NCI-H2081 treated with DMSO at 0.1 percent for 48 hours (cell line): ENCODE data around the gene MT1F.

Experiments
- DNase-seq: peaks from one replicate; lab custom pipeline; 2025; lab: John Stamatoyannopoulos, UW

The MT1F gene

DNA sequence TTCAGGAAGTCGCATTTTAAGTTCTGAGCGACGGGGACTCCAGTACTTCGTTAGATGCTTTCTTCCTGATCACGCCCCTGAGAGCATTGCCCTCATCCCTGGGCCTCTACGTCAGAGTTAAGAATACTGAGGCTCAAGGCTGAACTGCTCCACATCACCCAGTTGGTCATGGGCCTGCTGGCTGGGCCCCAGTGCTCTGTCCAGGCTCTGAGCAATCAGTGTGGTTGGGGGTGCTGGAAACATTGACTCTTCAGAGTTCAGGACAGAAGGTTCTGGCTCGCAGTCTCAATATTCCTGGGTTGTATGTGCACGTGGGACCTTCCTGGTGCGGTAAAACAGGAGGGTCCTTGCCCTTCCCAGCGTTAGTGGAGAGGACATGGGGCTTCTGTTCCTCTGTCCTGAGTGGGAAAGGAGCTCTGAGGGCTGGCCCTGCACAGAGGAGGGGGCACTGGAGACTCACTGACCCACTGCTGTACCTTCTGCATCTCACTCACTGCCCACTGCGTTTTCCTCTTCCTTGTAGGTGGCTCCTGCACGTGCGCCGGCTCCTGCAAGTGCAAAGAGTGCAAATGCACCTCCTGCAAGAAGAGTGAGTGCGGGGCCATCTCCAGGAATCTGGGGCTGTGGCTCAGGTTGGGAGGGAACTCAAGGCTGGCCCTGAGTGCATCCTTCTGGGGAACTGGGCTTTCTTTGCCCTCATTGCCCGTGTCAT, 31.7 kb upstream of the MT1F start:
- DNase-seq: no peak

DNA sequence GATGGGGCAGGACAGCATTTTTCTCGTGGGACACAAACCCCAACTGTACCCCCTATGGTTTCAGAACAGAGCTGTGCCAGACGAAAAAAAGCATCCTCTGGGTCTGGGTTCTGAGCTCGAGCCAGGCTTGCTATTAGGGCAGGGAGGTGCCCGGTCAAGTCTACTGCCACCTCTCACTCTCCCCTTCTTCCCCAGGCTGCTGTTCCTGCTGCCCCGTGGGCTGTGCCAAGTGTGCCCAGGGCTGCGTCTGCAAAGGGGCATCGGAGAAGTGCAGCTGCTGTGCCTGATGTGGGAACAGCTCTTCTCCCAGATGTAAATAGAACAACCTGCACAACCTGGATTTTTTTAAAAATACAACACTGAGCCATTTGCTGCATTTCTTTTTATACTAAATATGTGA, 31.1 kb upstream of the MT1F start:
- no peak for DNase-seq

DNA sequence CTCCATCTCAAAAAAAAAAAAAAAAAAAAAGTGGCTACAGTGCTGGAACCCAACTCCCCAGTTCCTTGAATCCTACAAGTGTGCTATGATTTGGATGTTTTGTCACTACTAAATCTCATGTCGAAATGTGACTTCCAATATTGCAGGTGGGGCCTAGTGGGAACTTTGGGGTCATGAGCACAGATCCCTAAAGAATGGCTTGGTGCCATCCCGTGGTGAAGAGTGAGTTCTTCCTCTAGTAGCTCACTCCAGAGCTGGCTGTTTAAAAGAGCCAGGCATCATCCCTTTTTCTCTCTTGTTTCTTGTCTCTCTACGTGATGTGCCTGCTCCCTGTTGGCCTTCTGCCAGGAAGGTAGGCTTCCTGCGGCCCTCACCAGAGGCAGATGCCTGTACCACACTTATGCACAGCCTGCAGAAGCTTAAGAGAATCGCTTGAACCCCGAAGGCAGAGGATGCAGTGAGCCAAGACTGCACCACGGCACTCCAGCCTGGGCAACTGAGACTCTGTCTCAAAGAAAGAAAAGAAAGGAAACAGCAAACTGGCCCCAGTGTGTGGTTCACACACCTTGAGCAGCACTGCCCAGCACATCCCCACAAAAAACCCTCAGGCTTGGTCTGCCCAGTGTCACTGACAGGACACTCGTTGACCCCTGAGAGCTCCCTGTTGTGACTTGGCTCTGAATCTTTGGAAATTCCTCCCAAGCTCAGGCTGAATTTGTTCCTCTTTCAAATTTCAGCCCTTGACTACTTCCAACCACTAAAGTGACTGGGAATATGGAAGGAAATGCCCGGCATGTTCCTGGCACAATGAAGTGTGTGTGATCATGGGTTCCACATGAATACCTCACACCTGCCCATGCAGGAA, 29.0 kb upstream of the MT1F start:
- DNase-seq: no peak

DNA sequence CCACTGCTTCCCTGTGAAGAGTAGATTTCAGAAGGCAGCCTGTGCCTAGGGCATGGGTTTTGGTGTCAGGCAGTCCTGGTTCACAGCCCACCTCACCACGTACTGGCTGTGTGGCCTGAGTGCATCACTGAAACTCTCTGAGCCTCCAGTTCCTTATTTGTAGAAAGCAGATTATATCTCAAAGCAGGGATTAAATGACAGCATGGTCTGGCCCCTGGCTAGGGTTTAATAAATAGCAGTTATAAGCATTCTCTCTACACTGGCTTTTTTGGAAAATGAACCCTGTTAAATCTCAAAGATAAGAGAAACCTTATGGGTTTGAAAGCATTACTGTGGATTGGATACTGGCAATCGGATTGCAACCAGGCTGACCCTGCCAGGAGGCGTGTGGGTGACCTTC, 28.2 kb upstream of the MT1F start:
- DNase-seq: no peak

DNA sequence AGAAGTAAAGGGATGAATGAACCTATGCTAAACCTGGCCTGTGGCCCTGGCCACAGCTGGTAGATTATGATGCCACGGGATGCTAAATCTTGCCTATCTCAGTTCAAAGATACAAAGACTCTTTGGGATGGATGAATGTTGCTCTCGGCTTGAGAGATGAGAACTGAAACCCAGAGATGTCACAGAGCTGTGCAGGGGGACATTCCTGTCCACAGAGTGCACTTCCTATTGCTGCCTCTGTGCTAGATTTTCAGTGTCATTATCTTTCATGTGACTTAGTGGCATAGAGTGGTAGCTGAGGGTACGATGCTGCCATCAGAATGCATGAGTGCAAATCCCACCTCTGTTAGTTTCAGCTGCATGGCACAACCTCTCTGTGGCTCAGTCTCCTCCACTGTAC, 27.6 kb upstream of the MT1F start:
- DNase-seq: no peak

DNA sequence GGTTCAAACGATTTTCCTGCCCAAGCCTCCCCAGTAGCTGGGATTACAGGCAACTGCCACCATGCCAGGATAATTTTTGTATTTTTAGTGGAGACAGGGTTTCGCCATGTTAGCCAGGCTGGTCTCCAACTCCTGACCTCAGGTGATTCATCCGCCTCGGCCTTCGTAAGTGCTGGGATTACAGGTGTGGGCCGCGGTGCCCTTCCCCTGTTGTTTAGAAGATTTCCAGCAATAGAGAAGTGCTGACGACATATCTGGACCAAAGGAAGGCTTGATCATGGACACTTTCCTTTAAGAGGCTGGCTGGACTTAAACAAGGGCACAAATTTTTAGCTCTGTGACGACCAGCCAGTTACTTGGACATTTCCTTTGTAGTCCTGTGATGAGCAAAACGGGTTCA, 26.6 kb upstream of the MT1F start:
- DNase-seq: no peak

DNA sequence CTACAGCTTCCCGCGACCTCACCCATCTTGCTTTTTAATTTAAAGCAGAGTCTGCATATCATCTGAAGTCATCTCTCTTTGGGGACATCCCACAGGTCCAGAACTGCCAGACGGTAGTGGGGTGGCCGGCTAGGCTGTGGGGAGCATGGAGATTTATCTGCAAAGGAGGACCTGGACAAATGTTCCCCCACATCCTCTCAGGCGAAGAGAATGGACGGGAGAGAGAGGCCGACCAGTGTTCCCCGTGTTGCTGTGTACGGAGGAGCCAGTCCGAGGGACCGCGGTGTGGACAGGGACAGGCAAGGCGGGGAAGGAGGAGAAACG, 26.0 kb upstream of the MT1F start:
- DNase-seq: no peak

DNA sequence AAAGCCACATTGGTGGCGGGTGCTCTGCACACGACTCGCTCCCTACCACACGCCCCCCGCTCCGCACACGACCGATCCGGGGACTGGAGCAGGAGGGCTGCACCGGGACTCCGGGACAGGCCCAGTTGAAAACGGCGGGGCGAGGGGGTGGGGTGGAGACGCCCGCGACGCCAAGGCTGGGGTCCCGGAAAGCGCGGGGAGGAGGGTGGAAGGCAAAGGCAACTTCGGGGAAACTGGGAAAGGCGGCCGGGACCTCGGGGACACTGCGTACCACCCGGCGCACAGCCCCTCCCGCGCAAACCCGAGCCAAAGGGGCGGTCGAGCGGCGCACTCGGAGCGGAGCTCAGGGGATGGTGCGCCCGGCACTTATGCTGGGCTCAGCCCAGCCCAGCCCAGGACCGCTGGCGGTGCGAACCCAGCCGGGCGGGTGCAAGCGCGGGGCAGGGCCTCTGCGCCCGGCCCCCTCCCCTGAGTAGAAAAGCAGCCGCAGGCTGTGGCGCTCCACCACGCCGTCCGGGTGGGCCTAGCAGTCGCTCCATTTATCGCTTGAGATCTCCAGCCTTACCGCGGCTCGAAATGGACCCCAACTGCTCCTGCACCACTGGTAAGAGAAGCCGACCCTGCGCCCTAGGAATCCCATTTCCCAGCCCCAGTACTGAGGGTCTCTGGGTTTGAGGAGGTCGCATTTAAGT, 25.5 kb upstream of the MT1F start, which contains the start of gene MT1M:
MT1M (plus strand) TSS at position 504 of the 692 bp plus-strand sequence; CDS start at position 577, 73 bp downstream.
- no peak for DNase-seq

DNA sequence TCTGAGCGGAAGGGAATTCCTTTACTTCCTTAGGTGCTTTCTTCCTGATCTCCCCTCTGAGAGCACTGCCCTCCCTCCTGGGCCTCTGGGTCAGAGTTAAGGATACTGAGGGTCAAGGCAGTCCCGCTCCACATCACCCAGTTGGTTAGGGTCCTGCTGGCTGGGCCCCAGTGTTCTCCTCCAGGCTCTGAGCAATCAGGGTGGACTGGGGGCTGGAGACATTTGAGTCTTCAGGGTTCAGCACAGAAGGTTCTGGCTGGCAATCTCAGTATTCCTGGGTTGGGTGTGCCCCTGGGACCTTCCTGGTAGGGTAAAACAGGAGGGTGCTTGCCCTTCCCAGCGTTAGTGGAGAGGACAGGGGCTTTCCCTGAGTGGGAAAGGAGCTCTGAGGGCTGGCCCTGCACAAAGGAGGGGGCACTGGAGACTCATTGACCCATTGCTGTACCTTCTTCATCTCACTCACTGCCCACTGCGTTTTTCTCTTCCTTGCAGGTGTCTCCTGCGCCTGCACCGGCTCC, 24.9 kb upstream of the MT1F start:
- DNase-seq: no peak

DNA sequence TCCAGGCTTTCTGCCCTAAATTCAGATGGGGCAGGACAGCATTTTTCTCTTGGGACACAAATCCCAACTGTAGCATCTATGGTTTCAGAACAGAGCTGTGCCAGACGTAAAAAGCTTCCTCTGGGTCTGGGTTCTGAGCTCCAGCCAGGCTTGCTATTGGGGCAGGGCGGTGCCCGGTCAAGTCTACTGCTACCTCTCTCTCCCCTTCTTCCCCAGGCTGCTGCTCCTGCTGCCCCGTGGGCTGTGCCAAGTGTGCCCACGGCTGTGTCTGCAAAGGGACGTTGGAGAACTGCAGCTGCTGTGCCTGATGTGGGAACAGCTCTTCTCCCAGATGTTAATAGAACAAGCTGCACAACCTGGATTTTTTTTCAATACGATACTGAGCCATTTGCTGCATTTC, 24.2 kb upstream of the MT1F start:
- DNase-seq: no peak

DNA sequence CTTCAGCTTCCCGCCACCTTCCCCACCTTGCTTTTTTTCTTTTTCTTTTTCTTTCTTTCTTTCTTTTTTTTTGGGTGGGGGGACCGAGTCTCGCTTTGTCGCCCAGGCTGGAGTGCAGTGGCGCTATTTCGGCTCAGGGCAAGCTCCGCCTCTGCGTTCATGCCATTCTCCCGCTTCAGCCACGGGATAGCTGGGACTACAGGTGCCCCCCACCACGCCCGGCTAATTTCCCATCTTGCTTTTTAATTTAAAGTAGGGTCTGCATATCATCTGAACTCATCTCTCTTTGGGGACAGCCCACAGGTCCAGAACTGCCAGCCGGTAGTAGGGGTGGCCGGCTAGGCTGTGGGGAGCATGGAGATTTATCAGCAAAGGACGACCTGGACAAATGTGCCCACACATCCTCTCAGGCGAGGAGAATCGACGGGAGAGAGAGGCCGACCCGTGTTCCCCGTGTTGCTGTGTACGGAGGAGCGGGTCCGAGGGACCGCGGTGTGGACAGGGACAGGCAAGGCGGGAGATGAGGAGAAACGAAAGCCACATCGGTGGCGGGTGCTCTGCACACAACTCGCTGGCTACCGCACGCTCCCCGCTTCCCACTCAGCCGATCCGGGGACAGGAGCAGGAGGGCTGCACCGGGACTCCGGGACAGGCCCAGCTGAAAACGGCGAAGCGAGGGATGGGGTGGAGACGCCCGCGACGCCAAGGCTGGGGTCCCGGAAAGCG, 22.9 kb upstream of the MT1F start:
- no peak for DNase-seq

DNA sequence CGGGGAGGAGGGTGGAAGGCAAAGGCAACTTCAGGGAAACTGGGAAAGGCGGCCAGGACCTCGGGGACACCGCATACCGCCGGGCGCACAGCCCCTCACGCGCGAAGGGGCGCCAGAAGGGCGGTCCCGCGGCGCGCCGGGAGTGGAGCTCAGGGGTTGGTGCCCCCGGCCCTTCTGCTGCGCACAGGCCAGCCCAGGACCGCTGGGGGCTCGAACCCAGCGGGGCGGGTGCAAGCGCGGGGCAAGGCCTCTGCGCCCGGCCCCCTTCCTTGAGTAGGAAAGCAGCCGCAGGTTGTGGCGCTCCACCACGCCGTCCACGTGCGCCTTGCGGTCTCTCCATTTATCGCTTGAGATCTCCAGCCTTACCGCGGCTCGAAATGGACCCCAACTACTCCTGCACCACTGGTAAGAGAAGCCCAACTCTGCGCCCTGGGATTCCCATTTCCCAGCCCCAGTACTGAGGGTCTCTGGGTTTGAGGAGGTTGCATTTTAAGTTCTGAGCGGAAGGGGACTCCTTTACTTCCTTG, 22.3 kb upstream of the MT1F start:
- DNase-seq: no peak

DNA sequence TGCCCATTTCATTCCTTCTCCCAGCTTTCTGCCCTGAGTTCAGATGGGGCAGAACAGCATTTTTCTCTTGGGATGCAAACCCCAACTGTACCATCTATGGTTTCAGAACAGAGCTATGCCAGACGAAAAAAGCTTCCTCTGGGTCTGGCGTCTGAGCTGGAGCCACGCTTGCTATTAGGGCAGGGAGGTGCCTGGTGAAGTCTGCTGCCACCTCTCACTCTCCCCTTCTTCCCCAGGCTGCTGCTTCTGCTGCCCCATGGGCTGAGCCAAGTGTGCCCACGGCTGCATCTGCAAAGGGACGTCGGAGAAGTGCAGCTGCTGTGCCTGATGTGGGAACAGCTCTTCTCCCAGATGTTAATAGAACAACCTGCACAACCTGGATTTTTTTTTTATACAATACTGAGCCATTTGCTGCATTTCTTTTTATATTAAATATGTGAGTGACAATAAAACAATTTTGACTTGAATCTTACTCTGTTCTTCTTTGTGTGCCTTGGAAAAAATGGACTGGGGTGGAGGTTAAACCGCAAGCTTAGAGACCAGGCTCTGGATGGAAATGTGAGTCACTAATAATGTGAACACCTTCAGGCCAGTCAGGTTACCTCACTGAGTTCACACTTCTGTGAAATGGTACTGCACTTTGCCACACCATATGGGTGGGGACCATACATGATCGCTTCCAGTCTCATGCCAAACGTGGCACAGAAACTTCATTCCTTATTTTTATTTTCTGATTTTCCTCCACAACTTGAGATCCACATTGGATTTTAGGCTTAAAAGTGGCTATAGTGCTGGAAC, 20.9 kb upstream of the MT1F start:
- DNase-seq: no peak

DNA sequence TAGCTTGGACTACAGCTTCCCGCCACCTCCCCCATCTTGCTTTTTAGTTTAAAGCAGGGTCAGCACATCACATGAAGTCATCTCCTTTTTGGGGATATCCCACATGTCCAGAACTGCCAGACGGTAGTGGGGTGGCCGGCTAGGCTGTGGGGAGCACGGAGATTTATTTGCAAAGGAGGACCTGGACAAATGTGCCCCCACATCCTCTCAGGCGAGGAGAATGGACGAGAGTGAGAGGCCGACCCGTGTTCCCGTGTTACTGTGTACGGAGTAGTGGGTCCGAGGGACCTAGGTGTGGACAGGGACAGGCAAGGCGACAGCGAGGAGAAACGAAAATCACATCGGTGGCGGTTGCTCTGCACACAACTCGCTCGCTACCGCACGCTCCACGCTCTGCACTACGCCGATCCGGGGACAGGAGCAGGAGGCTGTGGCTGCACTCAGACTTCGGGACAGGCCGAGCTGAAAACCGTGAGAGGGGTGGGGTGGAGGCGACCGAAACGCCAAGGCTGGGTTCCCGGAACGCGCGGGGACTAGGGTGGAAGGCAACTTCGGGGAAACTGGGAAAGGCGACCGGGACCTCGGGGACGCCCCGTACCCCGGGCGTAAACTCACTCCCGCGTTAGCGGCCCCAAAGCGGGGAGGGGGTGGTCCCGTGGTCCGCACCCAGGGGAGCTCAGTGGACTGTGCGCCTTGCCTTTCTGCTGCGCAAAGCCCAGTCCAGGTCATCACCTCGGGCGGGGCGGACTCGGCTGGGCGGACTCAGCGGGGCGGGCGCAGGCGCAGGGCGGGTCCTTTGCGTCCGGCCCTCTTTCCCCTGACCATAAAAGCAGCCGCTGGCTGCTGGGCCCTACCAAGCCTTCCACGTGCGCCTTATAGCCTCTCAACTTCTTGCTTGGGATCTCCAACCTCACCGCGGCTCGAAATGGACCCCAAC, 19.7 kb upstream of the MT1F start, which contains the start of gene MT1A:
MT1A (plus strand) TSS at position 853 of the 937 bp plus-strand sequence; CDS start at position 926, 73 bp downstream.
- no peak for DNase-seq

DNA sequence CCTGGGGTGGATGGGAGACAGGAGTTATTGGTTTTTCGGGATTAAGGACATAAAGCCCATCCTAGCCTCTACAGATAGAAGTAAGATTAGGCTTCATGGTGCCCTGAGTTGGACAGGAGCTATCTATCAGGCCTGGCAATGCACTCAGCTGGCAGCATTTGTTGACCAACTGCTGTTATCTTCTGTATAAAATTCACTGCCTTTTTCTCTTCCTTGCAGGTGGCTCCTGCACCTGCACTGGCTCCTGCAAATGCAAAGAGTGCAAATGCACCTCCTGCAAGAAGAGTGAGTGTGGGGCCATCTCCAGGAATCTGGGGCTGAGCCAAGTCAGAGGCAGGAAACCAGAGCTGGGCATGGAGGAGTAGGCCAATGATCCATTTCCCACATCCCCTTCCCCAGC, 18.7 kb upstream of the MT1F start:
- DNase-seq: no peak

DNA sequence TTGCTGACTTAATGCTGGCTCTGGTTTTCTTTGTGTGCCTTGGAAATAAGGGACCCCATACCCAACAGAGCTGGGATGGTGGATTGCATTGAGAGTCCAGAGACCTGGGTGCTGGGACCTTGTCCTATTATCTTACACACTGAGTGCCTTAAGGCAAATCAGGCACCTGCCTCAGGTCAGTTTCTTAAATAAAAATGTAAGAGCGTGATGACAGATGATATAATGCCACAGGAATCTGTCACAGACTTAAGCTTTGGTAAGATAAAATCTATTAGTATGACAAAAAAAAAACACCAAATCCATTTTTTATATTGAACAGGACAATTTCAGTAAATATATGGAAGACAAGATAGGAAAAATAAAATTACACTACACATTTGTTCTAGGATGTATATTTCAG, 17.7 kb upstream of the MT1F start:
- no peak for DNase-seq

DNA sequence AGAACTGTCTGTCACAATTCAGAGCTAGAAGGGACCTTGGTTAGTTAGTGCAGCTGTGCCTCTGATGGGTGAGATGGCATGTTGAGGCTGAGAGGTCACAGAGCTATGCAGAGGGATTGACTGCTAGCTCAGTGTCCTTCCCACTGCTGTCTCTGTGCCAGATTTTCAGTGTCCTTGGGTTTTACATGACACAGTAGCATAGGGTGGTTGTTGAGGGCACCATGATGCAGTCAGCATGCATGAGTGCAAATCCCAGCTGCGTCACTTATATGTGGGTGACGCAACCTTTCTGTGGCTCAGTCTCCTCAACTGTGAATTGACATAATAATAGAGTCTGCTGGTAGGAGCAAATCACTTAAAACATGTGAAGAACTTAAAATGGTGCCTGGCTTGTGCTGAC, 16.6 kb upstream of the MT1F start:
- DNase-seq: no peak

DNA sequence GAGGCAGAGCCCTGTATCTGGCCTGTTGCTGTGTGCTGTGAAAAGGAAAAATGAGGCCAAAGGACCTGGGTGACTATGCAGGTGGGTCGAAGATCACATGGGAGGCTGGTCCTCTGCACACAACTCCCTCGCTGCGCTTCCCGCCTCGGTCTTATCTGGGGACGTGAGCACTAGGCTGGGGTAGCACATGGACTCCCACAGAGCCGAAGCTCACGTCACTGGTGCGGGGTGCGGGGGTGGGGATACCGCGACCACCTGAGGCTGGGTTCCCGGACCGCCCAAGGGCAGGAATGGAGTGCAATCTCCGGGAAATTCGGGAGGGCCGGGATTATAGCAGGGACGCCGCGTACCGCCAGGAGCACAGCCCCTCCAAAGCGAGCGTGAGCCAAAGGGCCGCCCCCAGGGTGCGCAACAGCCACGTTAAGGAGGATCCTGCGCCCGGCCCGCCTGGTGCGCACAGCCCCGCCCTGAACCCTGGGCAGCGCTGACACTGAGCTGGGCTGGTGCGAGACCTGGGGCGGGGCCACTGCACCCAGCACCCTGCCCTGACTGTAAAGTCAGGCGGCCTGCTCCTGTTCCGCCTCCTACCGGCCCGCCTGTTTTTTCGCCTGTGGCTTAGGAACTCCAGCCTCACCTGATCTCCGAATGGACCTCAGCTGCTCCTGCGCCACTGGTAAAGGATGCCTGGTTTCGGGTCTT, 14.5 kb upstream of the MT1F start:
- DNase-seq: no peak

DNA sequence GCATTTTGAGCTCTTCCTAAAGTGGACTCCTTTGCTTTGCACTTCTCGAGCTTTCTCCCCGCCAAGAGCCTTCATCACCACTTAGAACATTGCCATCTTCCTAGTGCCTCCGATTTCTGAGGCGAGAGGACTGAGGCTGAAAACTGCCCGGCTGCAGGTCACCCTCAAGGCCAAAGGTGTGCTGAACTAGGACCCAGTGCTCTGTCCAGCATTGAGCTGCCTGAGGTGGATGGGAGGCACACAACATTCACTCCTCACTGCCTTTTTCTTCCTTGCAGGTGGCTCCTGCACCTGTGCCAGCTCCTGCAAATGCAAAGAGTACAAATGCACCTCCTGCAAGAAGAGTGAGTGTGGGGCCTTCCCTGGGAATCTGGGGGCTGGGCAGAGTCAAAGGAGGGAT, 13.9 kb upstream of the MT1F start:
- no peak for DNase-seq
